Skin of body (tissue), 2 donors: Measurements from ENCODE around the gene PAQR6. TPM values are rescaled to one million over a fixed set of nuclear protein-coding genes. Genes with fewer than 3 reads are reported as not detected.

Source experiments
- DNase-seq: peaks from one replicate; lab custom pipeline; 2025; lab: John Stamatoyannopoulos, UW
- total RNA-seq: library from RNA; depleted of rRNA; stranded (reverse); fragments of >200 nt; gene quantifications from one replicate; pipeline ENCODE4 v1.2.3, GENCODE V29; 2014

The PAQR6 gene
- total RNA-seq, 1 donor from 2014 or later, result 0.79 TPM

- DNase-seq, result no peak
Observed at GRCh38 chr1:156263288-156263655, 15.4 kb upstream of the PAQR6 start.

GRCh38 chr1:156262461-156263287 is 14.8 kb upstream of the PAQR6 start:
- DNase-seq, result no peak

GRCh38 chr1:156260896-156261295 is 13.0 kb upstream of the PAQR6 start:
- DNase-seq, result no peak

GRCh38 chr1:156259805-156260204 is 11.9 kb upstream of the PAQR6 start:
- DNase-seq, result no peak

- DNase-seq, result no peak
Observed at GRCh38 chr1:156258859-156259258, 11.0 kb upstream of the PAQR6 start.

GRCh38 chr1:156257711-156258110 is 9.9 kb upstream of the PAQR6 start:
- DNase-seq, result no peak

GRCh38 chr1:156253634-156254033 is 5.8 kb upstream of the PAQR6 start:
- DNase-seq, result no peak

GRCh38 chr1:156251527-156251926 is 3.7 kb upstream of the PAQR6 start:
- DNase-seq, result no peak

GRCh38 chr1:156249593-156249992 is 1.7 kb upstream of the PAQR6 start:
- DNase-seq, result no peak

GRCh38 chr1:156248323-156248683 is 447 bp upstream of the PAQR6 start:
- no peak for DNase-seq

- DNase-seq, result no peak
Observed at GRCh38 chr1:156246781-156247459, 936 bp downstream of the PAQR6 start.

GRCh38 chr1:156246241-156246780 is 1.5 kb downstream of the PAQR6 start:
- DNase-seq, result no peak

GRCh38 chr1:156245451-156246232 is 2.2 kb downstream of the PAQR6 start:
- DNase-seq, result no peak

GRCh38 chr1:156244712-156245111 is 3.1 kb downstream of the PAQR6 start:
- DNase-seq, result no peak

- DNase-seq, result no peak
Observed at GRCh38 chr1:156244126-156244525, 3.7 kb downstream of the PAQR6 start.

GRCh38 chr1:156242738-156243137 is 5.1 kb downstream of the PAQR6 start:
- DNase-seq, result no peak

- no peak for DNase-seq
Observed at GRCh38 chr1:156241926-156242325, 5.9 kb downstream of the PAQR6 start, which contains the start of gene BGLAP. BGLAP (plus strand) TSS chr1:156242184; CDS start chr1:156242232, 48 bp downstream.

- no peak for DNase-seq
Observed at GRCh38 chr1:156241311-156241811, 6.5 kb downstream of the PAQR6 start.

GRCh38 chr1:156238248-156238647 is 9.6 kb downstream of the PAQR6 start:
- DNase-seq, result no peak

GRCh38 chr1:156236164-156236563 is 11.7 kb downstream of the PAQR6 start:
- DNase-seq, result no peak

GRCh38 chr1:156233426-156234127 is 14.3 kb downstream of the PAQR6 start:
- no peak for DNase-seq
